ENCODE measurements around the gene COL8A2.

COL8A2 gene

GRCh38 chr1:36125129-36125991, at the start of gene COL8A2:
Gene COL8A2 (minus strand): TSS chr1:36125222. CDS start chr1:36100242, 24,980 bp downstream.
- Histone ChIP-seq H3K4me3 (ENCODE audit: low read depth, low read length) (no peak within 1 kb of the TSS), H3K36me3 (replicated peaks) (no peaks in the 10 kb centered on the region), H3K27ac (no peak within 1 kb of the TSS), H3K27me3 (replicated peaks) (peaks cover 14% of the 10 kb centered on the region)
- in situ Hi-C loops (cut with HindIII; ENCODE audit: low pct_ligation_motif_present, low sequenced_read_pairs), result no loop called here
- no peak for DNase-seq
- TF ChIP-seq, protein P1, sequence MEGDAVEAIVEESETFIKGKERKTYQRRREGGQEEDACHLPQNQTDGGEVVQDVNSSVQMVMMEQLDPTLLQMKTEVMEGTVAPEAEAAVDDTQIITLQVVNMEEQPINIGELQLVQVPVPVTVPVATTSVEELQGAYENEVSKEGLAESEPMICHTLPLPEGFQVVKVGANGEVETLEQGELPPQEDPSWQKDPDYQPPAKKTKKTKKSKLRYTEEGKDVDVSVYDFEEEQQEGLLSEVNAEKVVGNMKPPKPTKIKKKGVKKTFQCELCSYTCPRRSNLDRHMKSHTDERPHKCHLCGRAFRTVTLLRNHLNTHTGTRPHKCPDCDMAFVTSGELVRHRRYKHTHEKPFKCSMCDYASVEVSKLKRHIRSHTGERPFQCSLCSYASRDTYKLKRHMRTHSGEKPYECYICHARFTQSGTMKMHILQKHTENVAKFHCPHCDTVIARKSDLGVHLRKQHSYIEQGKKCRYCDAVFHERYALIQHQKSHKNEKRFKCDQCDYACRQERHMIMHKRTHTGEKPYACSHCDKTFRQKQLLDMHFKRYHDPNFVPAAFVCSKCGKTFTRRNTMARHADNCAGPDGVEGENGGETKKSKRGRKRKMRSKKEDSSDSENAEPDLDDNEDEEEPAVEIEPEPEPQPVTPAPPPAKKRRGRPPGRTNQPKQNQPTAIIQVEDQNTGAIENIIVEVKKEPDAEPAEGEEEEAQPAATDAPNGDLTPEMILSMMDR (IDR thresholded peaks at IDR 0.05; ENCODE audit: low read depth, low read length, missing control alignments), result no peak

GRCh38 chr1:36174713-36175112, 49.7 kb upstream of the COL8A2 start:
- TF ChIP-seq, protein P1 (IDR thresholded peaks at IDR 0.05; ENCODE audit: low read depth, low read length, missing control alignments), result no peak
- Histone ChIP-seq H3K4me3 (ENCODE audit: low read depth, low read length) (no peak overlapping the region), H3K36me3 (replicated peaks) (peaks cover 95% of the 10 kb centered on the region), H3K27ac (peak overlapping the region; percentile 45), H3K27me3 (replicated peaks) (no peaks in the 10 kb centered on the region)
- DNase-seq, result no peak
- in situ Hi-C loops (cut with HindIII; ENCODE audit: low pct_ligation_motif_present, low sequenced_read_pairs), result no loop called here

DNA sequence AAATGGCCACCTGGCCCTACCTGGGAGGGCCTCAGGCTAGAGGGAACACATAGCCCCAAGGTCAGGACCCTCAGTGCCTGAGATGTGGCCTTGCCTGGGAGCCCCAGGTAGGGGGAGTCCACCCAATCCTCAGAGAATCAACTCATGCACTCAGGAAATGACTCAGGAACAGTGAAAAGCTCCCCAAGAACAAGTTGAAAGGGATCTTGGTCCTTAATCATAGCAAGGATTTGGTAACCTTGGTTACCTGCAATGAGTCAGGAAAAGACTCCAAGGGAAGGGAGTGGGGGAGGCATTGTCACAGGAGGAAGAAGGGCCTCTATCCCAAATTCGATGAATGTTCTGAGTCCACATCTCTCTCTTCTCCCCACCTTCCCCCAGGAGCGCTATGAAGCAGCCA, 48.0 kb upstream of the COL8A2 start:
- TF ChIP-seq, protein P1 (IDR thresholded peaks at IDR 0.05; ENCODE audit: low read depth, low read length, missing control alignments), result no peak
- Histone ChIP-seq H3K27ac (peak overlapping the region; percentile 66), H3K27me3 (replicated peaks) (no peaks in the 10 kb centered on the region), H3K4me3 (ENCODE audit: low read depth, low read length) (no peak overlapping the region), H3K36me3 (replicated peaks) (peaks cover 87% of the 10 kb centered on the region)
- in situ Hi-C loops (cut with HindIII; ENCODE audit: low pct_ligation_motif_present, low sequenced_read_pairs), result no loop called here
- peak; percentile 61 for DNase-seq

DNA sequence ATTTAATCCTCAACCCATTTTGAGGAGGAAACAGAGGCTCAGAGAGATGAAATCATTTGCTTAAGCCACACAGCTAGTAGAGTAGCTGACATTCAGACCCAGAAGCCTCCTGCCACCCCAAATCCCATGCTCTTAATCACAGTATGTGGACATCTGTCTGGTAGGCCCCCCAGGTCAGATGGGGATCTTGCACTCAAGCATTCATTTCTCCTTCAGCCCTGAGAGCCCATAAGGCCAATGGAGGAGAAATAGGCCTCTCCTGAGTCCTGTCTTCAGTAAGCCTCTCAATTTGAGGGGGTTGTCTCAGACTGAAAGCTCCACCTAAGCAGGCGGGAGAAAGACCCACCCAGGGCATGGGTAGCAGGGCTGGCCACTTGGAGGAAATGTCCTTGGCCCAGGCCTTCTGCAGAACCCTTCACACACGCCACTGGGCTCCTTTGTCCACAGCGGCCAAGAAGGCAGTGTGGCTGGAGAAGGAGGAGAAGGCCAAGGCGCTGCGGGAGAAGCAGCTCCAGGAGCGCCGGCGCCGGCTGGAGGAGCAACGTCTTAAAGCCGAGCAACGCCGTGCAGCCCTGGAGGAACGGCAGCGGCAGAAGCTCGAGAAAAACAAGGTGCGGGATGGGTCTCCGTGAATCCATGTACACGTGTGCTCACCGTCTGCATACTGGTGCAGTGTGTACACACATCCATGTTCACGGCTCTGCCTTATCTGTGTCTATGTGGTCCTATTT, 47.2 kb upstream of the COL8A2 start:
- no peaks in the 10 kb centered on the region for H3K27me3 ChIP-seq (replicated peaks)
- TF ChIP-seq, protein P1 (IDR thresholded peaks at IDR 0.05; ENCODE audit: low read depth, low read length, missing control alignments), result no peak
- no peak for DNase-seq
- peaks cover 87% of the 10 kb centered on the region for H3K36me3 ChIP-seq (replicated peaks)
- in situ Hi-C loops (cut with HindIII; ENCODE audit: low pct_ligation_motif_present, low sequenced_read_pairs), result no loop called here
- peak overlapping the region; percentile 66 for H3K27ac ChIP-seq
- H3K4me3 ChIP-seq (ENCODE audit: low read depth, low read length), result no peak overlapping the region

GRCh38 chr1:36170643-36171412, 45.8 kb upstream of the COL8A2 start:
- TF ChIP-seq, protein P1 (IDR thresholded peaks at IDR 0.05; ENCODE audit: low read depth, low read length, missing control alignments), result no peak
- H3K4me3 ChIP-seq (ENCODE audit: low read depth, low read length), result no peak overlapping the region
- no peaks in the 10 kb centered on the region for H3K27me3 ChIP-seq (replicated peaks)
- peaks cover 81% of the 10 kb centered on the region for H3K36me3 ChIP-seq (replicated peaks)
- H3K27ac ChIP-seq, result no peak overlapping the region
- in situ Hi-C loops (cut with HindIII; ENCODE audit: low pct_ligation_motif_present, low sequenced_read_pairs), result no loop called here
- DNase-seq, result no peak

All from brain microvascular endothelial cell (primary cell).